GM19328 (cell line): ENCODE results near the gene FIGNL1.

Experiments used
- ATAC-seq: cut with Tn5 transposase; IDR thresholded peaks from one replicate; pipeline ENCODE4 v1.9.1; 2021; ENCODE audit warnings: mild to moderate bottlenecking, moderate library complexity; ENCODE audit not compliant: unreplicated experiment

Gene FIGNL1, protein sequence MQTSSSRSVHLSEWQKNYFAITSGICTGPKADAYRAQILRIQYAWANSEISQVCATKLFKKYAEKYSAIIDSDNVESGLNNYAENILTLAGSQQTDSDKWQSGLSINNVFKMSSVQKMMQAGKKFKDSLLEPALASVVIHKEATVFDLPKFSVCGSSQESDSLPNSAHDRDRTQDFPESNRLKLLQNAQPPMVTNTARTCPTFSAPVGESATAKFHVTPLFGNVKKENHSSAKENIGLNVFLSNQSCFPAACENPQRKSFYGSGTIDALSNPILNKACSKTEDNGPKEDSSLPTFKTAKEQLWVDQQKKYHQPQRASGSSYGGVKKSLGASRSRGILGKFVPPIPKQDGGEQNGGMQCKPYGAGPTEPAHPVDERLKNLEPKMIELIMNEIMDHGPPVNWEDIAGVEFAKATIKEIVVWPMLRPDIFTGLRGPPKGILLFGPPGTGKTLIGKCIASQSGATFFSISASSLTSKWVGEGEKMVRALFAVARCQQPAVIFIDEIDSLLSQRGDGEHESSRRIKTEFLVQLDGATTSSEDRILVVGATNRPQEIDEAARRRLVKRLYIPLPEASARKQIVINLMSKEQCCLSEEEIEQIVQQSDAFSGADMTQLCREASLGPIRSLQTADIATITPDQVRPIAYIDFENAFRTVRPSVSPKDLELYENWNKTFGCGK

DNA sequence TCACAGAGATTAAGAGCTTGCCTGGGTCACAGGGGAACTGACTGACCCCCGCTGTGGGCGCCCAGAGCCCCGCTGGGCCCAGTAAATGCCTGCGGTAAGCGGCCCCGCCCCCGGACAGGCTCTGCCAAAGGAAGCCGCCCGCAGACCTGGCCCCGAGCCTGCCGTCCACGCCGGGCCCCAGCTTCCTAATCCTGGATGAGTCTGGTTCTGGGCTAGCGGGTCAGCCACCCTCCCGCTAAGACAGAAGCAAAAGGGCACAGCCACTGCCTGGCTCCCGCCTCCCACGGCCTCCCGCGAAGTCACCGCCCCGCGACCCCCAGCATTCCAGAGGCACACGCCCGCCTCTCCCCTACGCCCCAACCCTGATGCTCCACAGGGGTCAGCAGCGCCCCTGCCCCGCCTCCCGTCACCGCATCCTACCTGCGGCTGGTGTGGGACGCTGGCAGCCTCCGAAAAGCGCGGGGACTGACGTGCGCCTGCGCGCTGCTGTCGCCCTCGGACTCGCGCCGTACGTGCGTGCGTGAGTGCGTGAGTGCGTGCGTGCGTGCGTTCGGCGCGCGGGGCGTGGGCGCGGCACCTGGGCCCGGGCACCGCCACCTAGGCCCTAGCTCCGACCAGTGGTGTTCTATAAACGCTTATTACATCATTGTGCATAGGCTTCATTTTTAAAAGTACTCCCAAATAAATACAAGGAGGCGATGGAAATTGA lies at the start of gene FIGNL1:
Gene FIGNL1 (minus strand): TSS at position 470 of the 709 bp plus-strand sequence. CDS start 3,063 bp downstream, outside the sequence.
- ATAC-seq: peak; percentile 82

- ATAC-seq: no peak
Observed at GRCh38 chr7:50499092-50499491, 48.9 kb upstream of the FIGNL1 start.

GRCh38 chr7:50497968-50498367 lies 47.8 kb upstream of the FIGNL1 start:
- ATAC-seq: no peak

- no peak for ATAC-seq
Observed at GRCh38 chr7:50497068-50497642, 47.0 kb upstream of the FIGNL1 start.

DNA sequence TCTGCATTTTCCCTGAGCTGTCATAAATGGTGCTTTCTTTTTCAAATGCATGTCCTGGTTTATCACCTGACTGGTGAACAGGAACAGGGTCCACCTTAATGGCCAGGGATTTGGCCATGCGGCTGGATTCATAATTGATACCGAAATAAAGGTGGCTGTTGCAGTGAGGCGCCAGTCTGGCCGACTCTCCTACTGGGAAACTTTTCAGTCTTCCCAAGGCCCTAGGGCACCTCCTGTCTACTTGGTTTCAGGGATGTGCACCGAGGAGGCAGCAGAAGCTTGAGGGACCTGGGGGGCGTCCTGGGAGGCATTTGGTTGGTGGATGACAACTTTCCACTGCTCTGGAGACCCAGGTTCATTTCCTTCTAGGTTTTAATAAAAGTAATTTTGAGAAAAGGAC lies 46.4 kb upstream of the FIGNL1 start:
- no peak for ATAC-seq

- no peak for ATAC-seq
Observed at GRCh38 chr7:50495746-50496145, 45.6 kb upstream of the FIGNL1 start.

DNA sequence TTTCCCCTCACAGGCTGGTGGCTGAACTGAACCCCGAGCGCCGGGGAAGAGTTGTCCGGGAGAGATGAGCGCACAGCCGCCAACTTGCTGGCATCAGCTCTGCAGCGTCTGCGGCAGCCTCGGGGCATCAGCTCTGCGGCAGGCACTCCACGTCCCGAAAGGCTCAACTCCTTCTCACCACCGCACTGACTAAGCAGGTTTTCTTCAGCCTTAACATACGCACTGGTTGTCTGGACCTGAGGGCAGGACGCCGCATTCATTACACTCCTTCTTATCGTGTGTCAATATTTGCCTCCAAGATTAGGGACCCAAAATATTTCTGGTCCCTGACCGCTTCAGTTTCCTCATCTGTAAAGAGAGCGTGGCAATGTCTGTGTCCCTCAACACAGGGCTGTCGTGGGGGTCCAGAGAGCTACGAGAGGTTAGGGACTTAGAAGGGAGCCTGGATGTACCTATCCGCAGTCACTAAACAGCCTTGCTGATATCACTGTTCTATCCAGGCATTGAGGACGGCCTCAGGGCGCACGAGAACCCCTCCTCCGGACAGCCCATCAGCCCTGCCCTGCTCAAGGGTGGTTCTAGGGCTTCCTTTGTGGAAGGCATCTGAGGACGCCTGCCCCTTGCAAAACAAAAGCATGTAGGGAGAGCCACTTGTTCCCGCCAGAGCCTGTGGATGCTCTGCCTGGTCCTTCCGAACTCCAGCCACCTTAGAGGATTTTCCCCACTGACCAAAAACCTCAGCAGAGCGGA lies 42.8 kb upstream of the FIGNL1 start:
- ATAC-seq: no peak

GRCh38 chr7:50491943-50492342 lies 41.8 kb upstream of the FIGNL1 start:
- ATAC-seq: no peak

- ATAC-seq: no peak
Observed at GRCh38 chr7:50491209-50491608, 41.1 kb upstream of the FIGNL1 start.

GRCh38 chr7:50488379-50488778 lies 38.2 kb upstream of the FIGNL1 start:
- ATAC-seq: no peak

GRCh38 chr7:50486512-50486911 lies 36.4 kb upstream of the FIGNL1 start:
- no peak for ATAC-seq

DNA sequence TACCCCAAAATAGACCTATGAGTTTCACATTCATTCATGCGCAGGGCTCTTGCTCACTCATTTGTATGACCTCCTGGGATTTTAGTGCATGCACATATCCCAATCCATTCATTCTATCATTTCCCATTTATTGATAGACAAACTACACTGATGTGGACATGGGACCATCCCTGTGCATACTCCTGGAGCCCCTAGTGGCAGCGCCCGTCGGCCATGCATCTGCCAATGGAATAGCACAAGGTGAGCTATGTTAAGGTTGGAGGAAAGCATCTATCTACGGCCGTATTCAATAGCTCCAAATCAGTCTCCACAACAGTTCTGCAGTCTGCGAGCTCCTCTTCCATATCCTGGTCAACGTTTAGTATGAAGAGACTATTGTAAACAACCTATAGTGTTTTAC lies 31.7 kb upstream of the FIGNL1 start:
- ATAC-seq: no peak

- ATAC-seq: no peak
Observed at GRCh38 chr7:50480797-50481196, 30.6 kb upstream of the FIGNL1 start.

- no peak for ATAC-seq
Observed at GRCh38 chr7:50479743-50480517, 29.8 kb upstream of the FIGNL1 start.

DNA sequence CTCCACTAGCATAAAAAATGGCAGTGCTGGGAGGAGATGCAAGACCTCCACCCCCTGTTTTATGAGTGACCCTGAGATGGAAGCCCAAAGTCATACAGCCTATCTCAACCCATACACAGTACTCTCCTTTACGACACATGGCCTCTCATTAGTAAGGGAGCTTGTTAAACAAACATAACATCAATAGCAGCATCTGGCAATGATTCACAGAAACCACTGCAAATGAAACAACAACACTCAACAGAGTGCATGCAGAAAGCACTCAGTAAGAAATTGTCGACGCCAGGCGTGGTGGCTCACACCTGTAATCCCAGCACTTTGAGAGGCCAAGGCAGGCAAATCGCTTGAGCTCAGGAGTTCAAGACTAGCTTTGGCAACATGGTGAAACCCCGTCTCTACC lies 27.5 kb upstream of the FIGNL1 start:
- ATAC-seq: no peak

GRCh38 chr7:50476953-50477625 lies 26.9 kb upstream of the FIGNL1 start:
- ATAC-seq: no peak

DNA sequence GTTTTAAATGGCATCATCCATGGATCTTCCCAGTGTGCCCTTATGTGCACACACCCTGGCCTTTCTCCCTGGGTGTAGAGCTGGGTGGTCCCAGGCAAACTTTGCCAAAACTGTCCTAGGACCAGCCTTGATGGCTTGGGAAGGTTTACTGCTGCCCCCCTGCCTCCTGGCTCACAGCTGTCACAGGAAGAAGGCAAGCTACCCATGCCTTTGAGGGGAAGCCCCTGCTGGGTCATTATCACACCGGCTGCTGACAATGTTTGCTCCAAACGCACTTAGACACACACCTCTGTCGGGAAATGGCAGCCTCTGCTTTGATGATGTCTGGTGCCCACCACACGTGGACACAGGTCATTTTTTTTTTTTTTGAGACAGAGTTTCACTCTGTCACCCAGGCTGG lies 25.2 kb upstream of the FIGNL1 start:
- ATAC-seq: no peak

- ATAC-seq: no peak
Observed at GRCh38 chr7:50474382-50475160, 24.4 kb upstream of the FIGNL1 start.

- ATAC-seq: no peak
Observed at GRCh38 chr7:50473531-50473930, 23.4 kb upstream of the FIGNL1 start.
